Measurements from ENCODE around the gene MAPKAP1. TPM values are rescaled to one million over a fixed set of nuclear protein-coding genes. Genes with fewer than 3 reads are reported as not detected.

The MAPKAP1 gene
- total RNA-seq, 1 donor from 2014 or later = 63.4 TPM

DNA sequence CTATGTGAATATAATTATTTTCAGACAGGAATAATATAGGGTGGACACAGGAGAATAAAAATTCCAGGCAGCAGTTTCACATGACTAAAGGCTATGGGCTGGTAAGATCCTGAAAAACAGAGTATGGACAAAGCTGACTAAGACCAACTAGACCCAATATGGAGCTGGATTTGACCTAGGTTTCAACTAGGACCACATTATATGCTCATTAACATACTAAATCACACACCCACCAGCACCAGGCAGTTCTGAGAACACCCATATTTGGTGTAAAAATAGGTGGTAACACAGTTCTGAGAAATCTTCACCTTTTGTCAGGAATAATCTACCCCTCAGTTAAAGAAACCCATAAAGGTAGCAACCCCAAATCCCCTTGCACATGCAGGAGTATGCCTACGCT is 64.7 kb downstream of the MAPKAP1 start:
- DNase-seq (ENCODE audit: low spot score) = no peak

DNA sequence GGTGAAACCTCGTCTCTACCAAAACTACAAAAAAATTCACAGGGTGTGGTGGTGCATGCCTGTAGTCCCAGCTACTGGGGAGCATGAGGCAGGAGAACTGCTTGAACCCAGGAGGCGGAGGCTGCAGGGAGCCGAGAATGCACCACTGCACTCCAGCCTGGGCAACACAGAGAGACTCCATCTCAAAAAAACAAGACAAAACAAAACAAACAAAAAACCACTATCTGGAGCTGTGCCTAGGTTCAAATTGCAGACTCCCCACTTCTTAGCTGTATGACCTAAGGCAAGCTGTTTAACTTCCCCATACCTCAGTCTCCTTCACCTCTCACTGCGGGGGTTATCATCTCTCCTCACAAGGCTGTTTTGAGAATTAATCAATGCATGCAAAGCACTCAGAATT is 68.0 kb downstream of the MAPKAP1 start:
- DNase-seq (ENCODE audit: low spot score) = no peak

DNA sequence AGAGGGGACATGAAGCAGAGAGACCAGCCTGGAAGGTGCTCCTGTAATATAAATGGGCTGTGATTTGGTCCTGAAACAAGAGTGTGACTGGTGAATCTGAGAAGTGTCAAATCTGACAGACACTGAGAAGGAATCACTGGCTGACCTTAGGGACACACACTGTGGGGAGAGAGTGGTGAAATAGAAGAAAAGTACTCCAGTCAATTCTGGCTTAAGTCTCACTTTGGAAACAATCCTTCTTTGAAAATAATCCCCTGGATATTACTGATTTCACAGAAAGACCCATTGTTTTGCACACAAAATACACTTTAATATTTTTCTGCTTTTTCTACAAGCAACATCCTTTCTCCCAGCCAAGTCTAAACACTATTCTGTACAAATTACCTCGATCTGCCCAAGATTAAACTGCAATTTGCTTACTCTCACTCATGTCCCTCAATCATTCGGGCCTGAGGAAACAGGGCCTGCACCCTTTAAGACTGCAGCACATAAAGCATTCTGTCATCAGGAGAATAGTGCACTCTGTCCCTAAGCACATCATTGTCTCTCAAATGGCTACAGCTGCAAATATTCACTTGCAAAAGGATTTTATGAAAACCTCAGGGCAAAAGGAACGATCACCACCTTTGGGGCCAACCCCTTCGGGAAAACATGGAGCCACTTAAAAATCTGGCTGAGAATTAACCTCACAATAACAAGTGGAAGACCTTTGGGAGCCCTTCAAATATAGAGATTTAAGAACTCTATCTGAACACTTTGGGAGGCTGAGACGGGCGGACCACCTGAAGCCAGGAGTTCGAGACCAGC is 68.6 kb downstream of the MAPKAP1 start:
- DNase-seq (ENCODE audit: low spot score) = no peak

DNA sequence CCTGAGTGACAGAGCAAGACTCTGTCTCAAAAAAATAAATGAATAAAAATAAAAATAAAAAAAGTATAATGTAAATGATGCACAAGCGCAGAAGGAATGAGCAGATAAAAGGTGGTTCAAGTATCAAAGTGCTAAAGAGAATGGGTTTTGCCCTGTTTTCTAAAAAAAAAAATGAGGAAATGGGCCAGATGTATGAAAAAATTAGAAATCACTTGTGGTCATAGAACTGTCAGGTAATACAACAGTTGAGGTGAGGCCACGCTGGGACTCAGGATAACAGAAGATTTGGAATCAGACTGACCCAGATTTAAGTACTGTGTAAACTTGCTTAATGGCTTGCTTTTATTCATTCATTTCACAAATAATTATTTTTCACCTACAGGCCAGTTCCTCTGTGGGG is 69.8 kb downstream of the MAPKAP1 start:
- DNase-seq (ENCODE audit: low spot score) = no peak

DNA sequence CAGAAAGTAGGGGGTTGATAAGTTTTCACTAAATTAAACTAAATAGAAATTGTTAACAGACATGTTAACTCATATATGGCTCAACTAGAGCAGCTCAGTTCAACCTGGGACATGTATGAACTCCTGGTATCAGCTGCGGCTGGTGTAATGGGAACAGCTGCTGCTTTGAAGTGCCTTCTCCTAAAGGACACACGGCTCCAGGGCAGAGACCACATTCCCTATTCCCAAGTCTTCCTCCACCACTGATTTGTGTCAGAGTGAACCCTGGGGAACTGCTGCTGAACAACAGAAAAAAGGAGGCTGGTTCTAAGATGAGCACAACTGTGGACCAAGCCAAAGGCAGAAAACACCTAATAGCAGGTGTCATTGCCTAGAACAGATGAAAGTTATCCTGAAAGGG is 71.1 kb downstream of the MAPKAP1 start:
- no peak for DNase-seq (ENCODE audit: low spot score)

DNA sequence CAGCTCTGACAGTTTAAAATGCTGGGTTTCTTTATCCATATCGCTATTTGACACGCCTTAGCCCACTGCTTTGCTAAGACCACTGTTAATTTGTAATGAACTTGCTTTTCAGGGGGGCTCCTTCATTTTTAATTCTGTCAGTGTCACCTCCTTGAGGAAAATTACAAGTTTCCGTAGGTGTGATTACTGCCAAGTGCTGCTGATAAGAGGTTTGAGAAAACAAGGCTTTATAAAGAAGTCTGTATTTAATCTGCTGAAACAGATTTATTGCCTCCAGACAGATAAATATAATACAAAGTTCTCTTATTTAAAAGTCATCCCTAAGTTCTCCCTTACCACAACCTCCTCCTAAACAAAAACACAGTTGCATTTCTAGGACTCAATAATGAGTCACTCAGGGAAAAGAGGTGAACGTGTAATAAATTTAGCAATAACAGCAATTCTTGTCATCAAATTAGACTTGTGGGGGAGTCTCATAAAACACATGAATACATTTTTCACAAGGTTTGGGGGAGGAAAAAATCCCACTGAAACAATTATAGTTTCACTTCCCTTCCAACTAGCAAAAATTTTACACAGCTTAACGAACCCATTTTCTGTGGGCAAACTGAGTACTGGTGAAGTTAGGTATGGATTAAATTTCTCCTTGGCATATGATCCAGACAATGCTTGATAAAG is 72.8 kb downstream of the MAPKAP1 start:
- no peak for DNase-seq (ENCODE audit: low spot score)

DNA sequence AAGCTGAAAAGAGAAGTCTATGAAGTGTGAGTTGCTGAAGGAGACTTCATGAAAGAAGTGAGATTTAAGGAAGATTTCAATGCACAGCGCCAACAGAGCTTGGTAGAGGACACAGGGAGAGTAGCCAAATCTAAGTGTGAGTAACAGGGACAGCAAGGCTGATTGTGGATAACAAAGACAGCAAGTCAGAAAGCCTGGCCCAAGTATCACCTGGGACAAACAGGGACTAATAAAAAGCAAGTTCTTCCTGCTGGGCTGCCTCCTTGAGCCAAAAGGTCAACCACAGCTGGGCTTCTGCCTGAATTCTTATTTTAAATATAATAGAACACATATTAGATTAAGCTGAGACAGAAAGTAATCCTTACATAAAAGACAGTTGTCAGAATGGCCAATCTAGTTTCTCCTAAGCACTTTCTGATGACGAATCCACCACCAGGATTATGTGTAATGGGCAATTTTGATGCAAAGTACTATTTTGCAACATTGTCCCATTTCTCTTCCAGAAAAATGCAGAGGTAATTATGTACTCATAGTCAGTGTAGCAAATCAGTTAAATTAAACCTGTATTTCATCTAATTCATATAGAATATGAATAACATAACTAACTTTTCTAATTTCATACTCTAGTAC is 73.8 kb downstream of the MAPKAP1 start:
- DNase-seq (ENCODE audit: low spot score) = peak; percentile 37

DNA sequence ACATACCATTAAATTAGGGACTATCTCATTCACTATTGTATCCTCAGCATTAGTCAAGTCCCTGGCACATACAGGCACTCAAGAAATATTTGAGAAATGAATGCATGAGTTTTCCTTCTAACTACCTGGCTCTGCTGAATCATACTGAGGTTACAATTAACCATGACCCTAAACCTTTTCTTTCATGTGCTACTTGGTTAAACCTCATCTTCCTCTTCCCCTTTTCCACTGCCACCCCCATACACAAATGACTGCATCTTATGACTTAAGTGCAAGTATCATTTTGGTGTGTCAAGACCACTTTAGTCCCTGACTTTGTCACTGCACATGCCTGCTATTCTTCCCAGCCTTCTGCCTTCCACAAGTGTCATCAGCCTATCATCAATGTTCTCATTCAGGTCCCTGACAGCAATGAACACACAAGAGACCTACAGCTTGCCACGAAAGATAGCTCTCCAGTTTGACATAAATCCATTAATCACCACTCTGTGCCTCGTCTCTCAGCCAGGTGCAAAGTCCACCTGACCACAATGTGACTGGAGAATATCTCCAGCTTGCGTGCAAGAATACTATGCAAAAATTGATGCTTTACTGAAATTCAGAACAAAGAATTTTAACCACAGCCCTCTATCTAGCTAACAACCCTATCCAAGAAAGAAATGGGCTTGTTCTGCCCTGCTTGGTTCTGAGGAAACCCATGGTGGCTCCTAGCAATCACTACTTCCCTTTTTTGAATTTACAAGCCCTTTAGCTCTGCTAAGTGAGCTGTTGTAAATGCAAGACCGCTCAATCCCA is 74.5 kb downstream of the MAPKAP1 start:
- DNase-seq (ENCODE audit: low spot score) = peak; percentile 42

DNA sequence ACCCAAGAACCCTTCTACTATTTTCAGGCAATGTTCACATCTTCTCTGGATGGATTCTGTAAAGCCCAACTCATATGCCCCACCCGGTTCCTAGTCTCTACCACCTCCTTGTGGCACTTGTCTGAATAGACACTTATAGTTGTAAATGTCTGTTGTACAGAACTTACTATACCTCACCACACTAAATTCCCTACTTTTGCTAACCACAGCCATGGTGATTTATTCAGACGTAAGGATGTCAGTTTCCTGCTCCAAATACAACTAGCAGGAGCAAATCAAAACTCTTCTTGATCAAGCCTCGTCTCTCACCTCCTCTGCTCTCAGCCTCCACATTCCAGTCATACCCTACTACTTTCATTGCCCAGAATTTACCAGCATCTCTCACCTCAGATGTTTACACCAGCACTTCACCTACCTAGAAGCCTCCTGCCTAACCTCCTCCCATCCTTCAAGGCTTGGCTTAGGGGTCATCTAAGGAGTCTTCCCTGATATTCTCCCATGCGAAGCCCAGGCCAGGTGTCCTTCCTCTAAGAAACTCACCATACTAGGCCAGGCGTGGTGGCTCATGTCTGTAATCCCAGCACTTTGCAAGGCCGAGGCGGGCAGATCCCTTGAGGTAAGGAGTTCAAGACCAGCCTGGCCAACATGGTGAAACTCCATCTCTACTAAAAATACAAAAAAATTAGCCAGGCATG is 75.5 kb downstream of the MAPKAP1 start:
- DNase-seq (ENCODE audit: low spot score) = peak; percentile 20

DNA sequence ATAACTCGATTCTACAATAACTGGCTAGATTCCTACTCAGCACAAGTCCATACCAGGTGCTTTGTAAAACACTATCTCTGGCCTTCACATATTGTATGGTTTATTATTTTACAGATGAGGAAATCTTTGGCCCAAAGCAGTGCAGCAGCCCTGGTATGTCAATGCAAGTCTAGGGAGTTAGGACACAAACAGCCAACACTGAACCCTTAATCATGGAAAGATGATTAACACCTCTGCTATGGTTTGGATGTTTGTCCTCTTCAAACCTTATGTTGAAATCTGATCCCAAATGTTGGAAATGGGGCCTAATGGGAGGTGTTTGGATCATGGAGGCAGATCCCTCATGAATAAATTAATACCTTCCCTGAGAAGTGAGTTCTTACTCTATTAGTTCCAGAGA is 76.6 kb downstream of the MAPKAP1 start:
- no peak for DNase-seq (ENCODE audit: low spot score)

DNA sequence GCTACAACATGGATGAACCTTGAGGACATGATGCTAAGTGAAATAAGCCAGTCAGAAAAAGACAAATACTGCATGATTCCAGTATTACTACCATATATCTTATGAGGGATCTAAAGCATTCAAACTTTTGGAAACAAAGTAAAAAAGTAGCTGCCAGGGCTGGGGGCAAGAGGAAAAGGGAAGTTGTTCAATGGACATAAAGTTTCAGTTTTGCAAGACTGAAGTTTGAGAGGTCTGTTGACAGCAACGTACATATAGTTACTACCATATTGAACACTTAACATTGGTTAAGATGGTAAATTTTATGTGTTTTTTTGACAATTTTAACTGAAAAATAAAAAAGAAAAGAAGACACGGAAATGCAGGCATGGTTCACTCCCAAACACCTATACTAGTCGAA is 77.6 kb downstream of the MAPKAP1 start:
- no peak for DNase-seq (ENCODE audit: low spot score)

DNA sequence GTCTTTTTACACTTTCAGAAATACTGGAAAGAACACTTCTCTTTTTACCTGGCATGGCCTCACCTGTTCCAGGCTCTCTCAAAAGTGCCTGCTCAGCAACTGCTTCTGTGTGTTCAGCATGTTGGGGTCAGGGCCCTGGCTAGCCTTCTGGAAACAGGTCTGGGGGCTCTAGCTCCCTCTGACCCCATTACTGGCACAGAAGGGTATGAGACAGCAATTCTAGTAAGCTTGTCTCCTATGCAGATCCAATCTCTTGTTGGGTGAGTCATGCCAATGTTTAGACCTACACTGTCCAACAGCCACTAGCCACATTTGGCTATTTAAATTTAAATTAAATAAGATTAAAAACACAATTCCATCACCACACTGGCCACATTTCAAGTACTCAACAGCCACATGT is 80.8 kb downstream of the MAPKAP1 start:
- no peak for DNase-seq (ENCODE audit: low spot score)

DNA sequence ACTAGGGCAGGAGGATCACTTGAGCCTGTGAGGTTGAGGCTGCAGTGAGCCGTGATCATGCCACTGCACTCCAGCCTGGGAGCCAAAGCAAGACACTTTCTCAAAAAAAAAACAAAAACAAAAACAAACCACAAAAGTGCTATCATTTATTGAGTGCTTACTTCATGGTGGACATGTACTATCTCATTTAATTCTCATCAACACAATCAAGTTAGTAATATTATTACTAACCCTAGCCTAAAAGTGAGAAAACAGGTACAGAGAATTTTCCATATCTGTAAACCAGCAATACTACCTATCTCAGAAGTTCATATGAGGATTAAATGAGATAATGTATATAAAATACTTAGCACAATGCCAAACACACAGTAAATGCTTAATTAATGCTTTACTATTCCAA is 85.8 kb downstream of the MAPKAP1 start:
- DNase-seq (ENCODE audit: low spot score) = no peak

DNA sequence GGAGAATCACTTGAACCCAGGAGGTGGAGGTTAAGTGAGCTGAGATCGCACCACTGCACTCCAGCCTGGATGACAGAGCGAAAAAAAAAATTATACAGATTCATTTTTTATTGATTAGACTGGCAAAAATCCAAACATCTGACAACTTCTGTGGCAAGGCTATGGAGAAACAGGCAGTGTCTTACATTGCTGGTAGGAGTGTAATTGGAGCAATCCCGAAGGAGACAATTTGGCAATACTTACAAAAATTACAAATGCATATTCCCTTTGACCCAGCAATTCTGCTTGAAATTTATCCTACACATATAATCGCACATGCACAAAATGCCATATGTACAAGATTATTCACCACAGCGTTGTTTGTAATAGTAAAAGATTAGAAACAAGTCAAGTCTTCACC is 86.8 kb downstream of the MAPKAP1 start:
- no peak for DNase-seq (ENCODE audit: low spot score)

DNA sequence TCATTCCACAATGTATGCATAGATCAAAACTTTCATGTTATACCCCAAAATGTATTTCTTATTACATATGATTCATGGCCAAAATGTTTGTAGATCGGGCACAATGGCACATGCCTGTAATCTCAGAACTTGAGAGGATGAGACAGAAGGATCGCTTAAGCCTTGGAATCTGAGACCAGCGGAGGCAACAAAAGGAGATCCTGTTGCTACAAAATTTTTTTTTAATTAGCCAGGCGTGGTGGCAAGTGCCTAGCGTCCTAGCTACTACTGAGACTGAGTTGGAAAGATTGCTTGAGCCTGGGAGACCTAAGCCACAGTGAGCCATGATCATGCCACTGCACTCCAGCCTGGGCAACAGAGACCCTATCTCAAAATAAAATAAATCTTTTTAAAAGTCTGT is 89.9 kb downstream of the MAPKAP1 start:
- DNase-seq (ENCODE audit: low spot score) = no peak

DNA sequence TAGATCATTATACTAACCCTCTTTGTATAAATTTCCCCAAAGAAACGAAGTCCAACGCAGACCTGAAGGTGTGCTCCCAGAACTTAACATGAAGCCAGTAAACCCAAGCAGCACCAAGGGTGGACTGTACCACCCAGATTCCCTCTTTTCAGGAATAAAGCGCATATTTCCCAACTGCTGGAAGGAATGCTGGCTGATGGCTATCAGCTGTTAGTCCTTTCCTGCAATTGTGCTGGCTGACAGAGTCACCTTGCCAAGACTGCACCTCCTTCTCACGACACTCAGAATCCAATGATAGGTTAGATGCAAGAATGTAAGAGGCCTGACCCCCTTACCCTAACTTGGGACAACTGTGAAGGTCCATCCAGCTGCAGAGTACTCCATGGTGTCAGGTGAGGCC is 93.9 kb downstream of the MAPKAP1 start:
- no peak for DNase-seq (ENCODE audit: low spot score)

DNA sequence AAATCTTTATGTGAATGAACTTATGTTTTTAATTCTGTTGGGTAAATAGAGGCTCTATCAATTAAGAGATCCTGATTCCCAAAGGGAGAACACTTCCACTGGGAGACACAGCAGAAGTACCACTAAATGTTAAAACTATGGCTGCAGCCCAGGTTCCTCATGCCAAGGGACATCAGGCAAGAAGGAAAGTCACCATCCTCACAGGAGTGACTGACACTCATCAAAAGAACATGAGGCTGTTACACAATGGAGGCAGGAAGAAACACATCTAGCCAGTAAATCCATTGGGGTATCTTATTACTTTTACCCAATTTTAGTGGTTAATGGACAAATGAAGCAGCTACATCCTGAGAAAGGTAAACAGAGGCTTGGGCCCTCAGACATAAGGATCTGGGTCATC is 94.4 kb downstream of the MAPKAP1 start:
- no peak for DNase-seq (ENCODE audit: low spot score)

DNA sequence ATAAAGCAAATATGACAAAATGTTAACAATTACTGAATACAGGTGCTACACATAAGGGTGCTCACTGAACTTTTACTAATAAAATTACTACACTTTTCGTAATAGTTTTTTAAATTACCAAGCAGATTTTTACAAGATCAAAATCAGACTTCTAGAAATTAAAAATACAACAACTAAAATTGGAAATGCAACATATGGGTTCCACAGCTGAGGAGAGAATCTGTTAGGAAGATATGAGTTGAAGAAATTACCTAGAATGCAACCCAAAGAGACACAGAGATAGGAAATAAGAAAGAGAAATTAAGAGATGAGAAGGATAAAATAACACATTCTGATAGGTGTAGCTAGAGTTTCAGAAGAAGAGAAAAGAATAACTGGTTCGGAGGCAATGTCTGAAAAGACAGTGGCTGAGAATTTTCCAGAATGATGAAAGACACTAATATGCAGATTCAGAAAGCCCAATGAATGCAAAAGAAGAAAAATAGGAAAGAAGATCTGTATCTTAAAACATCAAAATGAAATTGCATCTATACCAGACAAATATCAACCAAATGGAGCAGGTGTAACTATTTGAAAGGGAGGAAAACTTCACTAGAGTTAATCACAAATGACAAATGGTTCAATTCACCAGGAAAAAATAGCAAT is 95.8 kb downstream of the MAPKAP1 start:
- no peak for DNase-seq (ENCODE audit: low spot score)

DNA sequence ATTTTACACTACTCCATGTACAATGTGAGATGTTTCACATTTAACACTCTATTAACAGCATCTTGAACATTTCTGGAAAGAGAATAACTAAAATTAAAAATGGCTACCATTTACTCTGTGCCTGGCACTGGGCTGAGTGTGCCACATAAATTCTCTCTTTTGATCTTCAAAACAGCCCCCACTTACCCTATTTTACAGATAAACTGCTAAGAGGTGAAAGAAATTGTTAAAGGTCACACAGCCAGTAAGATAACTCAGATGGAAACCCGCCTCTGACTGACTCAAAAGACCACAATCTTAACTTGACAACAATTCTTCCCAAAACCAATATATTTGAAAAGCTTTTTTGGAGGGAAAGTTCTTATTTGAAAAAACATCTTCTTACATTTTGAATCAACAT is 97.3 kb downstream of the MAPKAP1 start:
- DNase-seq (ENCODE audit: low spot score) = no peak

DNA sequence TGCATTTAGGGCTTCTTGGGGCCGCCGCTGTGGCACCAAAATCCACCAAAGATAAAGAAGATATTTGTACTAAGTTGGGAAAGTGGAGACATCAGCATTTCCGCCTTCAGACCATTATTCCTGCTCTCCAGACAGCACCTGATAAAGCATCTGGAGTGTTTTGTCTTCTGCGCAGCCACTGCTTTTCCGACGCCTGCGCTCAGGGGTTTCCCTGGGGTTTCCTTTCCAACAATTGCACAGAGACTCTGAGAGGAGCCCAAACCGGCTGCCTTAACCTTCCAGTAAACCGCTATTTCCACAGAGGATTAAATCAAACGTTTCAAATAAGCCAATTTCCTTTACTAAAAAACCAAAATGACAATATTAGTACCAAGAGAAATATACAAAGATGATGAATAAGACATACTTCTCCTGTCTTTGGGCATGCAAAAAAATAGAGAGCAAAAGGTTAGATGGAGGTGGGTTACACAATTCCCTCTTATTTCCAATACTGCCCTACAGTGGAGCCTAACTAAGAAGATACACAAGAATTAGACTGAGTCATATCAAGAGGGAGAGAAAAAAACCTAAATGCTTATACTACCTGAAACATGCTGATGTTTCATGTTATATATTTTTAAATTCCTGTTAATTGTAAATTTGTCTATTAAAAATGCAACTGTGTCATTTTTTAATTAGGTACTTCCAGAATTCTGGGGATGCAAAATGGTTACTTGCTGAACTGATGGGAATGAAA is 98.4 kb downstream of the MAPKAP1 start:
- DNase-seq (ENCODE audit: low spot score) = no peak
